BE2C (cell line): Measurements from ENCODE around the gene S100A3.
A peak's percentile ranks its signal among the peaks of the same experiment; 100 is the strongest.

Experiments
- DNase-seq: peaks from one replicate; pipeline ENCODE4 v3.0.0-alpha.2; 2020
- H3K27me3 ChIP-seq: fragments of 250-450 bp; sonication (Bioruptor Pico); 2 replicates; pipeline ENCODE4 v1.5.1; 2020; ENCODE audit warnings: mild to moderate bottlenecking
- H3K36me3 ChIP-seq: fragments of 250-450 bp; sonication (Bioruptor Pico); 2 replicates; pipeline ENCODE4 v1.5.1; 2020; ENCODE audit warnings: mild to moderate bottlenecking
- H3K4me1 ChIP-seq: fragments of 250-450 bp; sonication (Bioruptor Pico); 2 replicates; pipeline ENCODE4 v1.5.1; 2020
- H3K4me3 ChIP-seq: 2 replicates; pipeline ENCODE4 v1.5.1; 2011; ENCODE audit warnings: low read depth, low read length
- H3K9me3 ChIP-seq: fragments of 250-450 bp; sonication (Bioruptor Pico); 2 replicates; pipeline ENCODE4 v1.5.1; 2020
- TF ChIP-seq, protein P1 (sequence below): IDR thresholded peaks from 2 replicates; pipeline ENCODE4 v1.5.1; 2012; ENCODE audit warnings: mild to moderate bottlenecking, low read depth, low read length

S100A3 gene

DNA sequence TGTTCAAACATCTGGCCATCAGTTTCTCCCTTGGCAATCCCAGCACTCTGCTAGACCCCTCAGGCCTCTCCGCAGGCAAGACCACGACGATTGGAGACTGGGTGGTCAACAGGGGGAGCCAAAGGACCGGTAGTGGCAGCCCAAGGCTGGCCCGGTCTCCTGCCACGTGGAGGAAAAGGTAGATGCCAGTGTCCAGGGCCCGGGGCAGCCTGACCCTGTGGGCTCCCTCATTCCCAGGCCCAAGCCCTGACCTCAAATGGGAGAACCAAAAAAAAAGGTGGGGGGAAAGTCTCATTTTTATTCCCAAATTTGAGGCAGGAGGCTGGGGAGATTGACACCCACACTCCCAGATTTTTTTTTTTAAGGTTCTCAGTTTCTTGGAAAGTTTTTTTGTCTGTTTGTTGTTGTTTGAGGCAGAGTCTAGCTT is 38.1 kb downstream of the S100A3 start:
- H3K9me3 ChIP-seq = no peaks in the 10 kb centered on the region
- TF ChIP-seq, protein P1, sequence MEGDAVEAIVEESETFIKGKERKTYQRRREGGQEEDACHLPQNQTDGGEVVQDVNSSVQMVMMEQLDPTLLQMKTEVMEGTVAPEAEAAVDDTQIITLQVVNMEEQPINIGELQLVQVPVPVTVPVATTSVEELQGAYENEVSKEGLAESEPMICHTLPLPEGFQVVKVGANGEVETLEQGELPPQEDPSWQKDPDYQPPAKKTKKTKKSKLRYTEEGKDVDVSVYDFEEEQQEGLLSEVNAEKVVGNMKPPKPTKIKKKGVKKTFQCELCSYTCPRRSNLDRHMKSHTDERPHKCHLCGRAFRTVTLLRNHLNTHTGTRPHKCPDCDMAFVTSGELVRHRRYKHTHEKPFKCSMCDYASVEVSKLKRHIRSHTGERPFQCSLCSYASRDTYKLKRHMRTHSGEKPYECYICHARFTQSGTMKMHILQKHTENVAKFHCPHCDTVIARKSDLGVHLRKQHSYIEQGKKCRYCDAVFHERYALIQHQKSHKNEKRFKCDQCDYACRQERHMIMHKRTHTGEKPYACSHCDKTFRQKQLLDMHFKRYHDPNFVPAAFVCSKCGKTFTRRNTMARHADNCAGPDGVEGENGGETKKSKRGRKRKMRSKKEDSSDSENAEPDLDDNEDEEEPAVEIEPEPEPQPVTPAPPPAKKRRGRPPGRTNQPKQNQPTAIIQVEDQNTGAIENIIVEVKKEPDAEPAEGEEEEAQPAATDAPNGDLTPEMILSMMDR = peak; percentile 97
- peaks cover 5% of the 10 kb centered on the region for H3K4me1 ChIP-seq
- DNase-seq = peak; percentile 94
- no peaks in the 10 kb centered on the region for H3K36me3 ChIP-seq
- H3K27me3 ChIP-seq = no peaks in the 10 kb centered on the region
- no peak overlapping the region for H3K4me3 ChIP-seq

DNA sequence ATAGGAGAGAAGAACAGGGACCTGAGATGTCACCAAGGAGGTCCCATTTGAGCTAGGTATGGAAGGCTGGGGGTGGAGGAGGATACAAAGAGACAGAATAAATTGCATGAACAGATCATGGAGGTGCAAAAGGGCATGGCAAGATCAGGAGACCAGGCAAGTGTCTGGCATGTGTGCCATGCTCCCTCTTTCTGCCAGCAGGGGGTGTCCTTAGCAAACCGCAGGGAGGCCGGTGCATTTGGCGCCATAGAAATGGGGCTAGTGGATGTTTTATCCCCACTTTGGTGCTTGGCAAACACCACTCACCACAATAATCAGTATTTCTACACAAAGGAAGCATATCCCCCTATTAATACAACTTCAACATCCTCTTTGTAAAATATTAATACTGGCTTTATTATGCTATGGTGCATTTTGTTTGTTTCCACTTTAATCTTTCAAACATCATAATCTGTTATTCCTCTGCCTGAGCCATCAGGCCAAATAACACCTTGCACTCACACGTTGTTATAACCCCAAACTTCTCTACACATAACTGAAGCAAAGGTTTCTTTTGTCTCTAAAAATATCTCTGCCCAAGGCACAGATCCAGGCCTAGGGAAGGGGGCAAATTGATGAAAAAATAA is 39.2 kb downstream of the S100A3 start:
- Histone ChIP-seq H3K36me3 (no peaks in the 10 kb centered on the region), H3K27me3 (no peaks in the 10 kb centered on the region), H3K4me3 (no peak overlapping the region), H3K4me1 (peaks cover 5% of the 10 kb centered on the region), H3K9me3 (no peaks in the 10 kb centered on the region)
- DNase-seq = peak; percentile 85
- TF ChIP-seq, protein P1 = peak; percentile 94

DNA sequence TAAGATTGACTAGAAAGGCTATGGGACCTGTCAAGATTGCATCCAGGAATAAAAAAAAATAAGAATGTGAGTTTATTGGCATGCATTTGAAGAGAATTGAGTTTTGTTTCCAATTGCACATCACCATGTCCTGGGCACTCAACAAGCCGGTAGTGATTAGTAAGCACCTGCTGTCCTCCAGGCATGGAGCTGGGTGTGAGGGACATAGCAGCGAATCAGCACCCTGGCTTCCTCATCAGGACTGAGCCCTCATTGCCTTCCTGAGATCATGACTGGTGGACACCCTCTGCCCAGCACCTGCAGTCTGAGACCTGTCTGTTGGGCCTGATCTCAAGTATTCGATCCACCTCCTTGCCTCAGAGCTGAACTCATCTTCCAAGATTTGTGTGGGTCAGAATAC is 40.0 kb downstream of the S100A3 start:
- H3K4me3 ChIP-seq = no peak overlapping the region
- H3K9me3 ChIP-seq = no peaks in the 10 kb centered on the region
- H3K4me1 ChIP-seq = peaks cover 5% of the 10 kb centered on the region
- no peaks in the 10 kb centered on the region for H3K27me3 ChIP-seq
- TF ChIP-seq, protein P1 = no peak
- no peak for DNase-seq
- no peaks in the 10 kb centered on the region for H3K36me3 ChIP-seq

DNA sequence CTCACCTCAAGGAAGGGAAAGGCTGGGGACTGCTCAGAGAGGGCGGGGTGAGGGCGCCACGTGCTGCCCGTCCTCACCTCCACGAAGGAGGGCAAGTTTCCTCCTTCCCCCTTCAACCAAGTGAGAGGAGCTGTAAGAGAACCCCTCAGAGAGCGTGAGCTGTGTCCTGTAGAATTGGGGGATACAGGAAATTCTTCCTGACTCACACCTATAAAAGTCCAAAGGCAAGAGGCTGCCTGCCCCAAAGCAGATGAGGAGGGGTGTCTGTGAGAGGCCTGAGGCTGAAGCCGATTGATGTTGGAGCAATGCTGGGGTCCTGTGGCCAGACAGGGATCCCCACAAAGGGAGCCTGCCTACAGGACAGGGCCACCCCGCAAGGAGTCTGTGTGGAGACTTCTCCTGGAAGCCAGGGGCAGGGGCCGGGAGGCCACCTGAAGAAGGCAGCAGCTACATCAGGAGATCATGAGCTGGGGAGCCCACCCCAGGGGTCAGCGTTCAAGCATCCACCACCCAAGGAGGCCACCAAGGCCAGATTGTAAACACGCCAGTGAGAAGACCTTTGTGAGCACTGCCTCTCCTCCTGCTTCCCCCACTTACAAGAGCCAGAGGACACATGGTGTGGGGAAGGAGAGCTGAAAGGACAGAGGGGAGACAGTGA is 41.0 kb downstream of the S100A3 start:
- TF ChIP-seq, protein P1 = no peak
- no peak for DNase-seq
- H3K4me3 ChIP-seq = no peak overlapping the region
- peaks cover 11% of the 10 kb centered on the region for H3K4me1 ChIP-seq
- no peaks in the 10 kb centered on the region for H3K36me3 ChIP-seq
- no peaks in the 10 kb centered on the region for H3K27me3 ChIP-seq
- H3K9me3 ChIP-seq = no peaks in the 10 kb centered on the region

DNA sequence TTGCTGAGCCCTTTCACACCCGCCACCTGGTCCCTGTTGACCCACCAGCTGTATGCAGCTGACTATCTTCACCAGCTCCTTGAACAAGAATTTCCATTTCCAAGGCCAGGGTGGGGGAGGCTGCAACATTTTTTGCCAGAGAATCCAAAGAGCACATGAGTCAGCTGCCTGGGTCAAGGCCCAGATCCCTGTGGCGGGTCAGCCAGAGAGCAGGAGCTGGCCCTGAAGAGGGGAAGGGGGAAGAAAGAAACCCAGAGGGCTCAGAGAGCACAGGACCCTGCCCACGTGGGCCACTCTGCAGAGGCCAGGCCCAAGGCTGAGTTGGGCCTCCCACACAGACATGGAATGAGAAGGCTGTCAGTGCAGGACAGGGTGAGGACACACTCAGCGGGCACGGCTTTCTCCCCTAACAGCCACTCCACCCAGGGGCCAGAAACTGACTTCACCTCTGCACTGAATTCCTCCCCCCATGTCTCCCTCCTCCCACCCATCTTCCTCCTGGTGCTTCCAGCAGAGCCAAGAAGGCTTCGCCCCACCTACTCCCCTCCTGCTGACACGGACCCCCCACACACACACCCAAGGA is 42.1 kb downstream of the S100A3 start:
- no peaks in the 10 kb centered on the region for H3K36me3 ChIP-seq
- no peak for DNase-seq
- no peak overlapping the region for H3K4me3 ChIP-seq
- no peaks in the 10 kb centered on the region for H3K27me3 ChIP-seq
- H3K9me3 ChIP-seq = no peaks in the 10 kb centered on the region
- TF ChIP-seq, protein P1 = no peak
- peaks cover 21% of the 10 kb centered on the region for H3K4me1 ChIP-seq

DNA sequence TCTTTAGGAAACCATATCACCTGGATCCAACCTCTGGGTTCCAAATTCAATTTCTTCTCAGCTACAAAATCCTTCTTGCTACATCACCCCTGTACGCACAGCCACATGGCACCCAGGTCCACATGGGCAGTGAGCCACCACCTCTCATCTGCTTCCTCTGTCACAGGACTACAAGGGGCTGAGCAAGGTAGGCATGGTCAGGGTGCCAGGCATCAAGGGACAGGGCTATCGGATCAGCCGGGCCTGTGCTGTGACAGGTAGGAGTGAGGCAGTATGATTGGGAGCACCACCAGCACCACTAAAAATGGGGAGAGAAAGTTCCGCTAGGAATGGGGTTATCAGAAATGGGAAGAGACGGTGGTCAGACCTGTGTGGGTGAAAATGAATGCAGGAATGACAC is 42.7 kb downstream of the S100A3 start:
- TF ChIP-seq, protein P1 = no peak
- DNase-seq = no peak
- H3K27me3 ChIP-seq = no peaks in the 10 kb centered on the region
- no peak overlapping the region for H3K4me3 ChIP-seq
- peaks cover 24% of the 10 kb centered on the region for H3K4me1 ChIP-seq
- no peaks in the 10 kb centered on the region for H3K36me3 ChIP-seq
- H3K9me3 ChIP-seq = no peaks in the 10 kb centered on the region
